PFSK-1 (cell line): Measurements from ENCODE around the gene SCAF1.

Experiments
- POLR2AphosphoS5 ChIP-seq: IDR thresholded peaks from 2 replicates; pipeline ENCODE4 v1.6.1; 2012; ENCODE audit warnings: low read depth, mild to moderate bottlenecking, control low read depth, low read length, moderate library complexity
- REST ChIP-seq, 2 experiments: IDR thresholded peaks; 2 replicates each; pipeline versions ENCODE4 v1.6.1 to v1.8.0; 2011 to 2012; ENCODE audit warnings: low read depth in 2 of 2, low read length in 2 of 2, control low read depth in 1 of 2, inconsistent platforms in 1 of 2, mild to moderate bottlenecking in 1 of 2, moderate library complexity in 1 of 2; ENCODE audit not compliant: insufficient read depth in 1 of 2
- SIN3A ChIP-seq: IDR thresholded peaks from 2 replicates; pipeline ENCODE4 v1.6.1; 2012; ENCODE audit warnings: mild to moderate bottlenecking, low read length, moderate library complexity, borderline replicate concordance; ENCODE audit not compliant: insufficient read depth
- TAF1 ChIP-seq: IDR thresholded peaks from 2 replicates; pipeline ENCODE4 v1.6.1; 2012; ENCODE audit warnings: low read length, control low read depth, borderline replicate concordance; ENCODE audit not compliant: insufficient read depth

GRCh38 chr19:49687566-49688316 is 45.7 kb downstream of the SCAF1 start:
- no peak for TF ChIP-seq TAF1
- TF ChIP-seq POLR2AphosphoS5: peak; percentile 69
- no peak for TF ChIP-seq REST (IDR thresholded peaks at IDR 0.05; ENCODE audit: insufficient read depth in 1 of 2, low read depth in 2 of 2, low read length in 2 of 2)
- 0 out of 2 replicates have a peak, but pooled peaks have one; percentile 15 for TF ChIP-seq SIN3A
